Pancreas (tissue), 10 donors: Measurements from ENCODE around the gene C3orf18. TPM values are rescaled to one million over a fixed set of nuclear protein-coding genes. Genes with fewer than 3 reads are reported as not detected.
A peak's percentile ranks its signal among the peaks of the same experiment; 100 is the strongest.

Experiments
- ATAC-seq, 4 donors: fragments of 200-7000 bp; cut with Tn5 transposase; one replicate each; pipeline versions ENCODE4 v1.8.0 to v1.9.1; 2020; ENCODE audit warnings: mild to moderate bottlenecking in 4 of 4, moderate library complexity in 4 of 4
- DNase-seq, 6 donors: peaks; one replicate each; pipeline ENCODE4 v3.0.0-alpha.2; 2020
- FAIRE-seq: peaks from 2 replicates; lab custom pipeline; 2012; peaks lifted over from hg19 to GRCh38; lab: Jason Lieb, UNC
- H3K27ac ChIP-seq, 4 donors: fragments of 200-600 bp; sonication (generic); 1 replicate in 3 of 4; 2 replicates in 1 of 4; pipeline versions ENCODE4 v1.5.0 to v1.8.0; 2020
- H3K27me3 ChIP-seq, 4 donors: fragments of 200-600 bp; one replicate each; pipeline ENCODE4 v1.8.0; 2021
- H3K36me3 ChIP-seq, 3 donors: fragments of 200-600 bp; sonication (generic) in 1 of 3; one replicate each; pipeline versions ENCODE4 v1.5.0 to v1.8.0; 2020 to 2021
- H3K4me1 ChIP-seq, 3 donors: fragments of 200-600 bp; one replicate each; pipeline ENCODE4 v1.8.0; 2021
- H3K4me3 ChIP-seq, 4 donors: fragments of 200-600 bp; sonication (generic) in 2 of 4; one replicate each; pipeline versions ENCODE4 v1.5.0 to v1.8.0; 2020 to 2021
- H3K9me3 ChIP-seq, 4 donors: fragments of 200-600 bp; one replicate each; pipeline ENCODE4 v1.8.0; 2021
- CTCF ChIP-seq, 4 donors: fragments of 200-600 bp; sonication (generic) in 3 of 4; IDR thresholded peaks; one replicate each; pipeline versions ENCODE4 v1.5.0 to v1.8.0; 2021; ENCODE audit warnings: antibody characterized with exemption in 4 of 4
- WGBS, 2 donors: extraction: QIAGEN DNeasy Blood & Tissue Kit; methylation state at CpG; one replicate each; pipeline ENCODE4 v1.1.7; 2013; 5-methylcytosine and 5-hydroxymethylcytosine counted together
- intact Hi-C, 3 donors: fragments of 100-400 bp; cut with DNase I; formaldehyde crosslinking; loops; one replicate each; pipeline versions ENCODE4 v1.11.1 to v1.14.2; 2022
- polyA plus RNA-seq, 2 donors: library from polyadenylated mRNA; stranded (reverse); fragments of 200-250 nt; gene quantifications; one replicate each; pipeline ENCODE4 v1.2.3, GENCODE V29; 2013
- total RNA-seq, 6 donors: library from RNA; stranded (reverse); fragmentation: NEBNext Ultra II Directional in 4 of 6; extraction: Animal tissue kit (Norgen Biotek cat#: 25700) in 4 of 6; gene quantifications; one replicate each; pipeline versions ENCODE4 v1.2.1 to v1.2.4, GENCODE V29; 2021 to 2023
- donor health status: healthy with polysubstance abuse.
- donor health status: DM: no; HTN: no; CAD: no; lungs with moderate emphysema.
- donor health status: DM: no; HTN: no; CAD: no.
- donor health status: control.
- donor health status: control.
- donor health status: Bipolar disorder and iron deficiency.
- donor health status: DM: yes; HTN: yes; CAD: no.
- donor health status: DM: no; HTN: no; CAD: no.
- donor health status: DM: no; HTN: no; CAD: no.
- donor health status: DM: yes; HTN: yes; CAD: no.

The C3orf18 gene
- total and polyA plus RNA-seq, 8 donors, result 3.2 to 8.9 (median 5.0) TPM

DNA sequence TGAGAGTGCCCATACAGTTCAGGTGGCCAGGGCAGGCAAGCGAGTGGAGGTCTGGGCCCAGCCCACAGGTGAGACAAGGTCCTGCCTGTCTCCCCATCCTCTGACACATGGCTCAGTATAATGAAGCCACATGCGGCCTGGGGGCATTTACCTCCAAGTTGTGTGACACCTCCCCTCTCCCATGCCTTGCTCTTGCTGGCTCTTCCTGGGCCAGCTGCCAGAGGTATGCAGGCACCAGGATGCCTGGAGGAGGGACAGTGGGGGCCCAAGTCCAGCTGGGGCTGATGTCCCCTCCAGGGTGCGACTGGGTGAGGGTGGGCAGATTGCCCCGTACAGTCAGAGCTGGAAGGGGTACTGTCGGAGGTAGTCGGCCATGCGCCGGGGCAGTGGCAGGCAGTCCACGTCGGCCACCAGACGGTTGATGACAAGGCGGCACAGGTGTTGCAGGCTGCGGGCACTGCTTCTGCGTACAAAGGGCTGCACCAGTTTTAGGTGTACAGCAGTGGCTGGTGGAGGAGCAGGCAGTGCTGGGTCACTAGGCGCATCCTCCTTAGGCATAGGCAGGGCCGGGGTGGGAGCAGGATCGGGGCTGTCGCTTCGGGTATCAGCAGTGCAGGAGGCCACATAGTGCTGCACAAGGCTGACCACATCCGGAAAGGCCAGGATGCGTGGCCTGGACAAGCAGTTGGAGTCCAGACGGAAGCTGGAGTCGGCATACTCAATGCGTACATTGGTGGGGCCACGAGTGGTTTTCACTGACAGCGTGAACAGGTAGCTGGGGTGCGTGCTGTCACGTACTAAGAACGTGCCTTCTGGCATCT is 39.9 kb upstream of the C3orf18 start:
- intact Hi-C loops, result no loop called here
- WGBS, 2 donors, result 80 to 84% methylated on average over 29 of the region's 29 CpGs
- TF ChIP-seq CTCF (IDR thresholded peaks at IDR 0.05), result no peak
- ATAC-seq, result no peak
- Histone ChIP-seq H3K4me1 (peaks cover 49 to 73% (median 49%) of the 10 kb centered on the region in 3 donors), H3K36me3 (peaks cover 0 to 20% (median 12%) of the 10 kb centered on the region in 3 donors), H3K27ac (peak overlapping the region in 3 of 4 donors; percentile 28 to 99 (median 97)), H3K4me3 (peak overlapping the region in 1 of 4 donors; percentile 15), H3K27me3 (no peaks in the 10 kb centered on the region), H3K9me3 (no peaks in the 10 kb centered on the region)
- peak in 1 of 6 donors; percentile 55 for DNase-seq
- no peak for FAIRE-seq

DNA sequence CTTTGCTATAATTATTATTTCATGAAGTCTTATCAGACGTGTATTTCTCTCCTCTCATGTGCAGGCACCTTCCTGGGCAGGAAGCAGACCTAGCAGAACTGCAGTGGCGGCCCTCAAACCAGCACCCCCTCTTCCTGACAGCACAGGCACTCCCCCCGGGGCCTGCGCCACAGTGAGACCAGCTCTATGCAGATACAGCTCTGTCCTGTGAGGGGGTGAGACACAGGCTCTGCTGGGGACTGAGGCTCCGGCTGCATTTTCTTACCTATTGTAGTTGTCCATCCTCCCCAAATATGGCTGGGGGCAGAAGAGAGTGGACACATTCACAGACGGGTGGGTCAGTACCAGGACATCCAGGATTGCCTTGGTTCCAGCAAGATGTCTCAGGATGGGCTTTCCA is 39.0 kb upstream of the C3orf18 start:
- Histone ChIP-seq H3K27me3 (no peaks in the 10 kb centered on the region), H3K27ac (peak overlapping the region in 3 of 4 donors; percentile 82 to 99 (median 97)), H3K9me3 (no peaks in the 10 kb centered on the region), H3K4me3 (peak overlapping the region in 1 of 4 donors; percentile 15), H3K4me1 (peaks cover 54 to 80% (median 56%) of the 10 kb centered on the region in 3 donors), H3K36me3 (peaks cover 0 to 20% (median 12%) of the 10 kb centered on the region in 3 donors)
- no peak for DNase-seq
- WGBS, 2 donors, result 68 to 83% methylated on average over 6 of the region's 6 CpGs
- no peak for ATAC-seq
- no peak for TF ChIP-seq CTCF (IDR thresholded peaks at IDR 0.05)
- intact Hi-C loops, result no loop called here
- FAIRE-seq, result no peak

- Histone ChIP-seq H3K27ac (peak overlapping the region; percentile 74 to 99 (median 90)), H3K4me3 (peak overlapping the region in 1 of 4 donors; percentile 15), H3K27me3 (no peaks in the 10 kb centered on the region), H3K36me3 (peaks cover 0 to 20% (median 12%) of the 10 kb centered on the region in 3 donors), H3K9me3 (no peaks in the 10 kb centered on the region), H3K4me1 (peaks cover 58 to 85% (median 60%) of the 10 kb centered on the region in 3 donors)
- FAIRE-seq, result no peak
- no peak for TF ChIP-seq CTCF (IDR thresholded peaks at IDR 0.05)
- 30 to 32% methylated on average over 5 of the region's 5 CpGs for WGBS, 2 donors
- ATAC-seq, result no peak
- DNase-seq, result no peak
- intact Hi-C loops, result no loop called here
Measured at GRCh38 chr3:50605901-50606326, 38.4 kb upstream of the C3orf18 start.

- H3K4me3 ChIP-seq, result no peak overlapping the region
- no peak for FAIRE-seq
- H3K4me1 ChIP-seq, result peaks cover 68 to 94% (median 69%) of the 10 kb centered on the region in 3 donors
- peaks cover 0 to 20% (median 12%) of the 10 kb centered on the region in 3 donors for H3K36me3 ChIP-seq
- intact Hi-C loops, result no loop called here
- no peaks in the 10 kb centered on the region for H3K9me3 ChIP-seq
- H3K27ac ChIP-seq, result peak overlapping the region; percentile 74 to 99 (median 90)
- no peak for TF ChIP-seq CTCF (IDR thresholded peaks at IDR 0.05)
- DNase-seq, result peak; percentile 86 to 93 (median 90)
- ATAC-seq, result peak; percentile 39 to 53 (median 50)
- H3K27me3 ChIP-seq, result no peaks in the 10 kb centered on the region
- 34 to 36% methylated on average over 14 of the region's 14 CpGs for WGBS, 2 donors
Measured at GRCh38 chr3:50604628-50605588, 37.4 kb upstream of the C3orf18 start.
